Karpas-422 (cell line): ENCODE measurements around the gene TRPV3. TPM values are rescaled to one million over a fixed set of nuclear protein-coding genes. Genes with fewer than 3 reads are reported as not detected.

Experiments
- DNase-seq: peaks from one replicate; pipeline ENCODE4 v3.0.0-alpha.2; 2015
- H2AFZ ChIP-seq: fragments of 200-600 bp; sonication (generic); 2 replicates; pipeline ENCODE4 v1.6.1; 2014; ENCODE audit warnings: antibody characterized with exemption, low read length, mixed read lengths
- H3K27ac ChIP-seq: fragments of 200-600 bp; sonication (generic); 2 replicates; pipeline ENCODE4 v1.5.1; 2014; ENCODE audit warnings: mild to moderate bottlenecking, low read length, moderate library complexity
- H3K27me3 ChIP-seq: fragments of 200-600 bp; sonication (generic); 2 replicates; pipeline ENCODE4 v1.6.1; 2014; ENCODE audit warnings: low read length, mixed read lengths
- H3K36me3 ChIP-seq: fragments of 200-600 bp; sonication (generic); 2 replicates; pipeline ENCODE4 v1.6.1; 2014; ENCODE audit warnings: low read length, mixed read lengths; ENCODE audit not compliant: insufficient read depth
- H3K4me1 ChIP-seq: fragments of 200-600 bp; sonication (generic); 2 replicates; pipeline ENCODE4 v1.6.1; 2014; ENCODE audit warnings: mild to moderate bottlenecking, low read length, mixed read lengths
- H3K4me2 ChIP-seq: fragments of 200-600 bp; sonication (generic); 2 replicates; pipeline ENCODE4 v1.6.1; 2014; ENCODE audit warnings: low read length, low read depth, mild to moderate bottlenecking; ENCODE audit not compliant: poor library complexity, severe bottlenecking
- H3K4me3 ChIP-seq: fragments of 200-600 bp; sonication (generic); 2 replicates; pipeline ENCODE4 v1.5.1; 2014; ENCODE audit warnings: mild to moderate bottlenecking, antibody characterized with exemption, low read length, mixed read lengths
- H3K79me2 ChIP-seq: fragments of 200-600 bp; sonication (generic); 2 replicates; pipeline ENCODE4 v1.6.1; 2014; ENCODE audit warnings: mild to moderate bottlenecking, low read length, mixed read lengths
- H3K9ac ChIP-seq: fragments of 200-600 bp; sonication (generic); 2 replicates; pipeline ENCODE4 v1.6.0; 2014; ENCODE audit warnings: low read length
- H3K9me2 ChIP-seq: fragments of 200-600 bp; sonication (generic), shearing (Covaris generic); replicated peaks from 2 replicates; pipeline ENCODE4 v1.6.0; 2014; ENCODE audit warnings: mild to moderate bottlenecking, low read length, moderate library complexity; ENCODE audit not compliant: insufficient read depth
- H3K9me3 ChIP-seq: fragments of 300-700, 200-600 bp; sonication (generic); 2 replicates; pipeline ENCODE4 v1.6.1; 2014; ENCODE audit warnings: low read length, mixed read lengths
- H4K20me1 ChIP-seq: fragments of 200-600 bp; sonication (generic); 2 replicates; pipeline ENCODE4 v1.6.1; 2014; ENCODE audit warnings: mild to moderate bottlenecking, antibody characterized with exemption, low read length, low read depth; ENCODE audit not compliant: insufficient read depth
- total RNA-seq: library from RNA; depleted of rRNA; stranded (reverse); fragments of >200 nt; shearing (Covaris generic); gene quantifications from 2 replicates; pipeline ENCODE4 v1.2.3, GENCODE V29; 2014; ENCODE audit warnings: low replicate concordance

TRPV3 gene
- total RNA-seq, 1 experiment from 2014 or later: 1.4 TPM

GRCh38 chr17:3594976-3595375 is 37.4 kb upstream of the TRPV3 start:
- Histone ChIP-seq H3K9me3 (no peaks in the 10 kb centered on the region), H3K27me3 (no peaks in the 10 kb centered on the region), H3K27ac (no peak overlapping the region), H4K20me1 (no peaks in the 10 kb centered on the region), H3K36me3 (no peaks in the 10 kb centered on the region), H3K9ac (no peak overlapping the region), H2AFZ (no peak overlapping the region), H3K9me2 (no peaks in the 10 kb centered on the region), H3K4me2 (no peak overlapping the region), H3K79me2 (no peaks in the 10 kb centered on the region), H3K4me3 (no peak overlapping the region), H3K4me1 (no peaks in the 10 kb centered on the region)
- DNase-seq: no peak

- no peaks in the 10 kb centered on the region for H3K36me3 ChIP-seq
- no peak overlapping the region for H3K27ac ChIP-seq
- no peaks in the 10 kb centered on the region for H4K20me1 ChIP-seq
- DNase-seq: no peak
- H2AFZ ChIP-seq: no peak overlapping the region
- H3K4me2 ChIP-seq: no peak overlapping the region
- H3K79me2 ChIP-seq: no peaks in the 10 kb centered on the region
- no peak overlapping the region for H3K9ac ChIP-seq
- H3K27me3 ChIP-seq: no peaks in the 10 kb centered on the region
- H3K9me3 ChIP-seq: no peaks in the 10 kb centered on the region
- no peak overlapping the region for H3K4me3 ChIP-seq
- no peaks in the 10 kb centered on the region for H3K9me2 ChIP-seq
- no peaks in the 10 kb centered on the region for H3K4me1 ChIP-seq
Measured at GRCh38 chr17:3594051-3594800, 36.6 kb upstream of the TRPV3 start.

- no peaks in the 10 kb centered on the region for H3K9me3 ChIP-seq
- H2AFZ ChIP-seq: no peak overlapping the region
- no peaks in the 10 kb centered on the region for H3K4me1 ChIP-seq
- no peak overlapping the region for H3K9ac ChIP-seq
- no peak overlapping the region for H3K27ac ChIP-seq
- H3K4me3 ChIP-seq: no peak overlapping the region
- no peak overlapping the region for H3K4me2 ChIP-seq
- DNase-seq: no peak
- no peaks in the 10 kb centered on the region for H3K79me2 ChIP-seq
- no peaks in the 10 kb centered on the region for H3K9me2 ChIP-seq
- no peaks in the 10 kb centered on the region for H4K20me1 ChIP-seq
- no peaks in the 10 kb centered on the region for H3K36me3 ChIP-seq
- H3K27me3 ChIP-seq: no peaks in the 10 kb centered on the region
Measured at GRCh38 chr17:3593384-3593783, 35.8 kb upstream of the TRPV3 start.

DNA sequence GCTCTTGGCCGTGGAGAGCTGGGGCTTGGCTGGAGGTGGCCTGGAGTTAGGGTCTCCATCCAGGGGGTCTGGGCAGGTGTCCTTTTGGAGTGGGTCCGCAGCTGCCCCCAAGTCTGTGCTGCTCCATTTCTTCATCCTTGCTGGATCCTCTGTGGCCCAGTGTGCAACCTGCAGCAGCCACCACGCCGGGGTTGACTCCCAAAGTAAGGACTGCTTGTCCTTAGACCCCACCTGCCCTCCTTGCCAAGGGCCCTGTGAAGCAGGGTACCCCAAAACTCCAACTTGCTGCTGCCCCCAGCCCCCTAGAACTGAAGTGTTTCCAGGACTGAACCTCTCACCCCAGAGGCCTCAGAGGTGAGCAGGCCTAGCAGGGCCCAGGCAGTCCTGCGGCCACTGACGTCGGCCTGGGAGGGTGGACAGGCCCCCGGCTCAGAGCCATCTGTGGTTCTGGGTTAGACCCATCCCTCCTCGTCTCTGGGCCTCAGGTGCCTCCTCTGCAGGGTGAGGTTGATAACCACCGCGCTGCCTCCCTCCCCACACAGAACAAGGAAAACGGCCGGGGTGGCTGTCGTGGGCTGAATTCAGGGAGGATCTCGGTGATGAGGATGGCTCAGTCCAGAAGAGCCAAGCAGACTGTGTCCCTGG is 34.7 kb upstream of the TRPV3 start:
- Histone ChIP-seq H3K36me3 (no peaks in the 10 kb centered on the region), H4K20me1 (no peaks in the 10 kb centered on the region), H3K4me1 (no peaks in the 10 kb centered on the region), H3K4me3 (no peak overlapping the region), H3K27ac (no peak overlapping the region), H2AFZ (no peak overlapping the region), H3K9me3 (no peaks in the 10 kb centered on the region), H3K27me3 (no peaks in the 10 kb centered on the region), H3K9ac (no peak overlapping the region), H3K79me2 (no peaks in the 10 kb centered on the region), H3K9me2 (no peaks in the 10 kb centered on the region), H3K4me2 (no peak overlapping the region)
- no peak for DNase-seq

- Histone ChIP-seq H4K20me1 (no peaks in the 10 kb centered on the region), H3K9me2 (no peaks in the 10 kb centered on the region), H3K4me3 (no peak overlapping the region), H3K27me3 (no peaks in the 10 kb centered on the region), H2AFZ (no peak overlapping the region), H3K9me3 (no peaks in the 10 kb centered on the region), H3K36me3 (no peaks in the 10 kb centered on the region), H3K4me2 (no peak overlapping the region), H3K27ac (no peak overlapping the region), H3K4me1 (no peaks in the 10 kb centered on the region), H3K9ac (no peak overlapping the region), H3K79me2 (no peaks in the 10 kb centered on the region)
- DNase-seq: no peak
Measured at GRCh38 chr17:3590768-3591167, 33.2 kb upstream of the TRPV3 start.

DNA sequence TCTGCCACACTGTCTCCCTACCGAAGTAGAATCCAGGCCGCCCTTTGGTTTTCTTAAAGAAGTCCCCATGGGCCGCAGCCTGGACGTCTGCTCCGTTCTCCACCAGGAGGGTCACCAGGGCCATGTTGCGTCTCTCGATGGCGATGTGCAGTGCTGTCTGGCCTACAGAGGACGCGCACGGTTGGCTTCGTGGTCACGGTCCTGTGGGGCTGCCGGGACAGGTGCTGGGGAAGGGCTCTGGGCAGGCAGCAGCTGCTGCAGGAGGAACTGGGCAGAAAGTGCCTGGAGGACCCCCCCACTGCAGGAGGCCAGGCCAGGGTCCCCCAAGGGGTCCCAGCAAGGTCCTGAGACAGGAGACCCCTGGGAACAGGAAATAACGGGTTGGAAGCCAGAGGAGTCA is 32.6 kb upstream of the TRPV3 start:
- no peak overlapping the region for H3K4me2 ChIP-seq
- DNase-seq: no peak

GRCh38 chr17:3589784-3590183 is 32.2 kb upstream of the TRPV3 start:
- no peaks in the 10 kb centered on the region for H3K27me3 ChIP-seq
- no peaks in the 10 kb centered on the region for H3K36me3 ChIP-seq
- no peak overlapping the region for H3K4me3 ChIP-seq
- no peaks in the 10 kb centered on the region for H3K79me2 ChIP-seq
- no peak overlapping the region for H3K9ac ChIP-seq
- no peak overlapping the region for H3K27ac ChIP-seq
- no peak overlapping the region for H3K4me2 ChIP-seq
- no peaks in the 10 kb centered on the region for H3K9me2 ChIP-seq
- no peak overlapping the region for H2AFZ ChIP-seq
- H3K9me3 ChIP-seq: no peaks in the 10 kb centered on the region
- H4K20me1 ChIP-seq: no peaks in the 10 kb centered on the region
- H3K4me1 ChIP-seq: no peaks in the 10 kb centered on the region
- no peak for DNase-seq

More for the DNA sequence above, 32.6 kb upstream of the TRPV3 start:
- Histone ChIP-seq H3K9me3 (no peaks in the 10 kb centered on the region), H3K36me3 (no peaks in the 10 kb centered on the region), H3K9ac (no peak overlapping the region), H4K20me1 (no peaks in the 10 kb centered on the region), H3K27me3 (no peaks in the 10 kb centered on the region), H3K4me1 (no peaks in the 10 kb centered on the region), H3K79me2 (no peaks in the 10 kb centered on the region), H3K9me2 (no peaks in the 10 kb centered on the region), H3K27ac (no peak overlapping the region), H2AFZ (no peak overlapping the region), H3K4me3 (no peak overlapping the region)

DNA sequence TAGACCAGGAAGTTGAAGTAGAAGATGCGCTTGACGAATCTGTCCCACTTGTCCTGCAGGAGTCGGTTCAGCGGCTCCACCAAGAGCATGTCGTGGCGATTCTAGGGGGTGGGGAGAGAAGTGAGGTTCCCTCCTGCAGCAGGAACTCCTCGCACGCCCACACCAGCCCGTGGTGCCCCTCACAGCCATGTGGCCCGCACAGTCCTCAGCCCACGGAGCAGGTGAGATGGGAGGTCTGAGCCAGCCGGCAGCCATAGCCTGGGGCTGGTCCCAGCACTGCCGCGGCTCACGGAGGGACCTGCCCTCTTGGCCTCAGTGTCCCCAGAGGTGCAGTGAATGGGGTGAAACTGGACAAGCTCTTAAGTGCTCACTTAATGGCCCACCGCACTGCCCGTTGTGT is 28.2 kb upstream of the TRPV3 start:
- no peaks in the 10 kb centered on the region for H3K9me2 ChIP-seq
- H3K4me3 ChIP-seq: no peak overlapping the region
- H2AFZ ChIP-seq: no peak overlapping the region
- H3K36me3 ChIP-seq: no peaks in the 10 kb centered on the region
- H4K20me1 ChIP-seq: no peaks in the 10 kb centered on the region
- no peak overlapping the region for H3K9ac ChIP-seq
- no peak overlapping the region for H3K4me2 ChIP-seq
- H3K27me3 ChIP-seq: no peaks in the 10 kb centered on the region
- DNase-seq: no peak
- H3K79me2 ChIP-seq: no peaks in the 10 kb centered on the region
- H3K4me1 ChIP-seq: no peaks in the 10 kb centered on the region
- H3K27ac ChIP-seq: no peak overlapping the region
- H3K9me3 ChIP-seq: no peaks in the 10 kb centered on the region
